A673 (cell line): ENCODE measurements around the gene ITSN1. TPM values are rescaled to one million over a fixed set of nuclear protein-coding genes. Genes with fewer than 3 reads are reported as not detected.

Experiments used
- BruUV-seq: library from RNA; stranded (reverse); fragments of 400-500 nt; replicated peaks from 2 replicates; lab custom pipeline; 2021; lab: Mats Ljungman, UMichigan
- CTCF ChIA-PET: fragments of 300-600 bp; sonication (Branson Sonifier 250); formaldehyde crosslinking; loops from one replicate; lab custom pipeline; 2022; ENCODE audit warnings: antibody characterized with exemption; lab: Charles Lee
- POLR2A ChIA-PET: fragments of 300-600 bp; sonication (Branson Sonifier 250); formaldehyde crosslinking; loops from one replicate; lab custom pipeline; 2022; ENCODE audit warnings: antibody characterized with exemption; ENCODE audit not compliant: low non-redundant PET; lab: Charles Lee
- DNase-seq: peaks from one replicate; pipeline ENCODE4 v3.0.0-alpha.2; 2015; ENCODE audit warnings: low spot score
- H3K27ac ChIP-seq: fragments of 200-600 bp; sonication (generic); 2 replicates; pipeline ENCODE4 v1.5.1; 2016; ENCODE audit warnings: mixed run types, low read depth, mild to moderate bottlenecking, mixed read lengths, antibody characterized with exemption, low read length; ENCODE audit not compliant: poor library complexity, severe bottlenecking
- H3K27me3 ChIP-seq: fragments of 200-600 bp; sonication (generic); replicated peaks from 2 replicates; pipeline ENCODE4 v1.6.1; 2017; ENCODE audit warnings: mixed run types, low read depth, mild to moderate bottlenecking, mixed read lengths, antibody characterized with exemption, low read length; ENCODE audit not compliant: insufficient read depth, poor library complexity
- H3K36me3 ChIP-seq: fragments of 200-600 bp; sonication (generic); 2 replicates; pipeline ENCODE4 v1.6.1; 2016; ENCODE audit warnings: mixed run types, mild to moderate bottlenecking, mixed read lengths, antibody characterized with exemption, low read length; ENCODE audit not compliant: insufficient read depth, poor library complexity, severe bottlenecking
- H3K4me1 ChIP-seq: fragments of 200-600 bp; sonication (generic); 2 replicates; pipeline ENCODE4 v1.6.1; 2017; ENCODE audit warnings: mixed run types, mild to moderate bottlenecking, mixed read lengths, antibody characterized with exemption, low read length; ENCODE audit not compliant: insufficient read depth, poor library complexity, severe bottlenecking
- H3K4me3 ChIP-seq: fragments of 200-600 bp; sonication (generic); 2 replicates; pipeline ENCODE4 v1.5.1; 2016; ENCODE audit warnings: low read depth, mixed run types, mild to moderate bottlenecking, mixed read lengths, low read length; ENCODE audit not compliant: poor library complexity, severe bottlenecking
- H3K9me3 ChIP-seq: fragments of 200-600 bp; sonication (generic); 2 replicates; pipeline ENCODE4 v1.6.1; 2016; ENCODE audit warnings: mixed run types, low read depth, mild to moderate bottlenecking, mixed read lengths, antibody characterized with exemption, low read length; ENCODE audit not compliant: poor library complexity, severe bottlenecking
- EZH2 ChIP-seq: fragments of 200-600 bp; sonication (generic); IDR thresholded peaks from 2 replicates; pipeline ENCODE4 v1.6.1; 2017; ENCODE audit warnings: borderline replicate concordance, low read depth, mild to moderate bottlenecking, mixed read lengths, antibody characterized with exemption, low read length; ENCODE audit not compliant: poor library complexity, severe bottlenecking
- intact Hi-C: fragments of 100-400 bp; cut with micrococcal nuclease; formaldehyde crosslinking; loops from one replicate; pipeline ENCODE4 v1.10.0; 2022; ENCODE audit not compliant: unreplicated experiment
- total RNA-seq: library from RNA; stranded (reverse); gene quantifications from 2 replicates; pipeline ENCODE4 v1.2.3, GENCODE V29; 2021
- TF ChIP-seq, protein P1 (sequence below): fragments of 300-800, 200-600 bp; sonication (generic); conservative IDR thresholded peaks from 2 replicates; pipeline ENCODE4 v1.5.1; 2017; ENCODE audit warnings: low read depth, mild to moderate bottlenecking, antibody characterized with exemption, low read length, moderate library complexity, mixed read lengths

The ITSN1 gene
- total RNA-seq, 1 experiment from 2014 or later = 54.2 TPM

- DNase-seq = no peak
- Histone ChIP-seq H3K9me3 (no peaks in the 10 kb centered on the region), H3K36me3 (no peaks in the 10 kb centered on the region), H3K4me3 (no peak overlapping the region), H3K4me1 (no peaks in the 10 kb centered on the region), H3K27me3 (no peaks in the 10 kb centered on the region), H3K27ac (no peak overlapping the region)
- TF ChIP-seq EZH2 = no peak
- TF ChIP-seq, protein P1, sequence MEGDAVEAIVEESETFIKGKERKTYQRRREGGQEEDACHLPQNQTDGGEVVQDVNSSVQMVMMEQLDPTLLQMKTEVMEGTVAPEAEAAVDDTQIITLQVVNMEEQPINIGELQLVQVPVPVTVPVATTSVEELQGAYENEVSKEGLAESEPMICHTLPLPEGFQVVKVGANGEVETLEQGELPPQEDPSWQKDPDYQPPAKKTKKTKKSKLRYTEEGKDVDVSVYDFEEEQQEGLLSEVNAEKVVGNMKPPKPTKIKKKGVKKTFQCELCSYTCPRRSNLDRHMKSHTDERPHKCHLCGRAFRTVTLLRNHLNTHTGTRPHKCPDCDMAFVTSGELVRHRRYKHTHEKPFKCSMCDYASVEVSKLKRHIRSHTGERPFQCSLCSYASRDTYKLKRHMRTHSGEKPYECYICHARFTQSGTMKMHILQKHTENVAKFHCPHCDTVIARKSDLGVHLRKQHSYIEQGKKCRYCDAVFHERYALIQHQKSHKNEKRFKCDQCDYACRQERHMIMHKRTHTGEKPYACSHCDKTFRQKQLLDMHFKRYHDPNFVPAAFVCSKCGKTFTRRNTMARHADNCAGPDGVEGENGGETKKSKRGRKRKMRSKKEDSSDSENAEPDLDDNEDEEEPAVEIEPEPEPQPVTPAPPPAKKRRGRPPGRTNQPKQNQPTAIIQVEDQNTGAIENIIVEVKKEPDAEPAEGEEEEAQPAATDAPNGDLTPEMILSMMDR = no peak
- CTCF ChIA-PET = no interaction called here
- POLR2A ChIA-PET = no interaction called here
- no TSS peak for BruUV-seq
- intact Hi-C loops = no loop called here
Measured at GRCh38 chr21:33881689-33882440, 239.6 kb downstream of the ITSN1 start.

- ChIA-PET CTCF (no interaction called here), POLR2A (no interaction called here)
- H3K27ac ChIP-seq = no peak overlapping the region
- H3K4me3 ChIP-seq = no peak overlapping the region
- TF ChIP-seq, protein P1 = no peak
- no peak for TF ChIP-seq EZH2
- DNase-seq = no peak
- intact Hi-C loops = no loop called here
- no TSS peak for BruUV-seq
- no peaks in the 10 kb centered on the region for H3K36me3 ChIP-seq
- H3K4me1 ChIP-seq = no peaks in the 10 kb centered on the region
- H3K27me3 ChIP-seq = no peaks in the 10 kb centered on the region
- no peaks in the 10 kb centered on the region for H3K9me3 ChIP-seq
Measured at GRCh38 chr21:33883118-33883517, 240.8 kb downstream of the ITSN1 start.

DNA sequence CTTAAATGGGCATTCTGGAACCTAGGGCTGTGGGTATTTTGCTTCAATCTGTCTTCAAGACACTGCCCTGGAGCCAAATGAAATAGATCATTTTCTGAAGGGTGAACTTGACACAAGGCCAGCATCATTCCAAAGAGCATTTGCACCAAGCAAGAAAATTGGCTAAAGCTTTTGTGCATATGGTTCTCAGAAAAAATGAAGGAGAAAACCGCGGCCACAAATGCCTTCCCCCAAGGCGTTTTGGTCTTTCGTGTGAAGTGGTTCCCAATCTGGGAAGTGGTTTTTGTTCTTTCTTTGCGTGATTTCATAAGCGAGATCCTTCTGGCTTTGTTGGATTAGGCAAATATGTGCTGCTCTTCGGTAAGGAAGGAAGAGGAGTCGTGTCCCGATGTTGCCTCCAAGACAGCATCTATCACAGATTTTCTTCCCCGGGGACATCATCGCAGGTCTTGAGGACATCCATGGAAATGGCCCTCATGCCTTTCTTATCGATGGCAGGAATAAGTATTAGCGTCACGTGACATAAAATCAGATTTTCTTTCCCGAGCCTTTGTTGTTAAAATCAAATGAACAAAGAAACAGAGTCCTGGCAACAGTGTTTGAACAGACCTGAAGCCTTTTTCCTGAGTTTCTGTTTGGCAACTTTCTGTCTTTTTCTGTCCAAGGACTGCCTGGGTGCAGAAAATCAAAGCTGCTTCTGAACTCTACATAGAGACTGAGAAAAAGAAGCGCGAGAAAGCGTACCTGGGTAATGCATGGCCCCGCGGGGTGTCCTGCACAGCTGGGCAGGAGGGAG, 242.3 kb downstream of the ITSN1 start:
- POLR2A ChIA-PET = no interaction called here
- Histone ChIP-seq H3K36me3 (no peaks in the 10 kb centered on the region), H3K4me3 (no peak overlapping the region), H3K9me3 (no peaks in the 10 kb centered on the region), H3K27me3 (no peaks in the 10 kb centered on the region), H3K4me1 (no peaks in the 10 kb centered on the region), H3K27ac (no peak overlapping the region)
- intact Hi-C loops = no loop called here
- TF ChIP-seq EZH2 = no peak
- TF ChIP-seq, protein P1 = no peak
- CTCF ChIA-PET = no interaction called here
- no peak for DNase-seq
- no TSS peak for BruUV-seq
